Renal cortical epithelial cell (primary cell): Measurements from ENCODE around the gene TIGD2. TPM values are rescaled to one million over a fixed set of nuclear protein-coding genes. Genes with fewer than 3 reads are reported as not detected.
"Not testable (repeated sequence)": the region's sequence is repeated elsewhere in the genome, so short reads cannot be mapped to it uniquely, and the experiment has no call there.

Source experiments
- DNase-seq: peaks from one replicate; pipeline ENCODE4 v3.0.0-alpha.2; 2011; ENCODE audit warnings: low read depth
- total RNA-seq: library from RNA; depleted of rRNA; stranded (reverse); fragments of >200 nt; gene quantifications from 2 replicates; pipeline ENCODE4 v1.2.3, GENCODE V29; 2014

TIGD2 gene
- total RNA-seq, 1 donor from 2014 or later, result 11.1 TPM

DNA sequence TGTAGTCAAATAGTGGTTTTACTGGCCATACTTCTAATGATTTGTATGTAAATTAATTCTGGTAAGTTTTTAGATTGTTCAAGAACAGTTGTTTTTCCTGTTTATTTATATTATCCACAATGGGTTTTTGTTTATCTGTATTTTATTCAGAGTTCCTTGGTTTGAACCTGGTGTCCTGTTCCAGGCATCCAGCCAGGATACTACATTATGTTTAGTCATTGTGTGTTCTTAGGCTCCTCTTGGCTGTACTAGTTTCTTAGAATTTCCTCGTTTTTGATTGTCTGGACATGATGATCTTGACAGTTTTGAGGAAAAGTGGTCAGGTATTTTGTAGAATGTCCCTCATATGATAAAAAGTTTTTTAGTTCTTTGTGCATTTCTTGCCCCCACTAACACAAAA lies 7.8 kb downstream of the TIGD2 start:
- DNase-seq, result peak; percentile 21

DNA sequence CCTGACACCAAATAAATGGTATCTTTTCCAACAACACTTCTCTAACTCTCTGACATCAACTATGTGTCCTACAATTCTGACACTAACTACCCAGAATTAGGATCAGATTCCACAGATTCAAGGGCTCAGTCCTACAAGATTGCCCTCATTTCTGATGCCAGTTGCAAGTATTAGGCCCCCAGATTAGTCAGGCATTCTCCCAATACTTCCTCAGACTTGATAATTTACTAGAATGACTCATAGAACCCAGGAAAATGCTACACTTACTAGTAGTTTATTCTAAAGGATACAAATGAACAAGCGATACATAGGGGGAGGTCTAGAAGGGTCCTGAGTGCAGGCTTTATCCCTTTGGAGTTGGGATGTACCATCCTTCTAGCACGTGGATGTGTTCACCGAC lies 8.5 kb downstream of the TIGD2 start:
- DNase-seq, result peak; percentile 71

DNA sequence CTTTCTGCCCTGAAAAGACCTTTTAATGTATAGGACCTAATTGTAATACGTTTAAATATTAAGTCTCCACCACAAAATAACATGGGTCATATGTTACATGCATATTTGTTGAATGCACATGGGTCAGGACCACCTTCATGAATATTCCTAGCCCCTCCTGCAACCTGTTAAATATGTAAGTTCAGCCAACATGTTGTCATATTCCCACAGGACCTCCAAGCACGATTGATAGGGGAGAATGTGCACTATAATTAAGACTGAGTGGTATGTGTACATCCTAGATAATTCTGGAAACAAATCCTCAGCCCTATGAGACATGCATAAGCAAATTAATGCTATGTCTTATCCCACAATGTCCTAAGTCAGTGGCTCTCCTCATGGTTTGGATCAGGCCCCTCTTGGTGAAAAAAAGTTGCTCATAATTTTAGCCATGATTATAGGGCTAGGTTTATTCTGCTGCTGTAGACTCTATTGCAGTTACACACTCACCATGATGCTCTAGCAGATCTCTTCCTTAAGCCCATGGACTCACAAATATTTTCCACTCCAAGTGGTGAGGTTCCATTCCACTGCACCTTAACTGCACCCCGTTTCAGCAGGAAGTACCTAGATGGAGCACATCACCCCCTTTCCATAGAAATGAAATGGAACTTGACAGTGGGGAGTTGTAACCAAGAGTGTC lies 10.2 kb downstream of the TIGD2 start:
- no peak for DNase-seq

DNA sequence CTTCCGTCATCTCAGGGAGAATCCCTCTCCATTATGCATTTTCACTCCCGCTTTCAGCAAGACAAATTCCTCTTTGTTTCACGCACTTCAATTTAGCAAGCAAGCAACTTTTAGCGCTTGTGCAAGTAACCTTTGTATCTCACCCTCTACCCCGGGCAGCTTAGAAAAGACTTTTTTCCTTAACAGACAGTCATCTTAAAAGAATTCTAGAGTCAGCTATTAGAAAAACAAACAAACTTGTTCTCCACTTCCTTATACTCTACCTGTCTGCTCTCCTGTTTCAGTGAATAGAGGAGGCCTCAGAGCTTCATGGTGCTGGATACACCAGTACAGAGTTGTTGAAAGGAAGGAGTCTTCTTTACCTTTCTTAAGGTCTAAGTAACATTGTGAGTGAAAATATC lies 12.1 kb downstream of the TIGD2 start:
- DNase-seq, result peak; percentile 94

DNA sequence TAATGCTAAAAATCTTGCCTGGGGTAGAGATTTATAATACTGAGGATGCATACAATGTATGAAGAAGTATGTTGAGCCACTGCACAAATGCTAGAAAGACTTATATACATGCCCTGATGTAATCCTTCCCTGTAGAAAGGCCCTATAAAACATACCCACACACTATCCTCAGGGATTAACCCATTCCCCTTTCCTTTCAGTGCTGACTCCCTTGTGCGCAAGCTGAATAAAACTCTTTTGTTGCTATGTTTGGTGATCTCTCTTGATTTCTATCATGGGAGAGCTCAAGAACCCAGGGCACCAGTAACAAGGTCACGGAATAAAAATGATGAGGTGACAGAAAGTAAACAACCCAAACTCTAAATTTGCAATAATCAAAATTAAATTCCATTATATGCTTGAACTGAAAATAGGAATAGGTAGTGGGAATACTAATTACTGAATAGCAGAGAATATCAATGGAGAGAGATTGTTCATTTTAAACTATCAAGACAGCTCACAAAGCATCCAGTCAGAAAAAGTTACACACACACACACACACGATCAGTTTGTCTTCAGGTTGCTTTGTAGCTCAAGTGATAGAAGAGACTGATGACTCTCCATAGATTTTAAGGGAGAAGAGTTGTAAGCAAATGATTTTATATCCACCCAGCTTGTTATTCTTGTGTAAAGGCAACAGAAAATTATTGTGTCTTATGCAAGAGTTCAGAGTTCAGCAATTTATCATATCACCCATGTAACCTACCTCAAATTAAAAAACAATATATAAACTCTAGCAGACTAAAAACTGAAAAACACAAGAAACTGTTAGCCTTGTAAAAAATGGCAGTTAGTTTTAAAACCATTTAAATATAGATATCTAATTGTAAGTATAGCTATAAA lies 14.8 kb downstream of the TIGD2 start:
- DNase-seq, result no peak

DNA sequence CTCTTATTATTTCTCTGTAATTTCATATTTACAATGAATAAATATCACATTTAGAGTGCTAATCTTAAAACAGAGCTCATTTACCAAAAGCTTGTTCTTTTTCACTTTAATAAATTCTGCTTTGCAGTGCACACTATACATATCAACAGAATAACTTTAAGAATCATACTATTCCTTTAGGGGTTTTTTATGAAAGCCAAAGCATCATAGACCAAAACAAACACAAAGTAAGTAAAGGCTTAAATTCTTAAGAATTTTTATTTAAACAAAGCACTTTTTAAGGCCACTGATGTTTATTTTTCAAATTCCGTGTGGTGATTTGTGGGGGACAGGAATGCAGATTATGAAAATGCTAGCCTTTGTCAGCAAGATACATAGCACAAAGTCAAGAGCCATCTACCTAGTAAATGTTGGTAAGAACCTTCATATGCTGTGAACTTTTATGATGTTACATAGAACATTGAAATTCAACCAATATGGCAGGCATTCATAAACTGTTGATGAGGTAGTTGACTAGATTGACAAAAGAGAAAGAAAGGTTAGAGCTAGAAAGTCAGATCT lies 17.8 kb downstream of the TIGD2 start:
- no peak for DNase-seq

DNA sequence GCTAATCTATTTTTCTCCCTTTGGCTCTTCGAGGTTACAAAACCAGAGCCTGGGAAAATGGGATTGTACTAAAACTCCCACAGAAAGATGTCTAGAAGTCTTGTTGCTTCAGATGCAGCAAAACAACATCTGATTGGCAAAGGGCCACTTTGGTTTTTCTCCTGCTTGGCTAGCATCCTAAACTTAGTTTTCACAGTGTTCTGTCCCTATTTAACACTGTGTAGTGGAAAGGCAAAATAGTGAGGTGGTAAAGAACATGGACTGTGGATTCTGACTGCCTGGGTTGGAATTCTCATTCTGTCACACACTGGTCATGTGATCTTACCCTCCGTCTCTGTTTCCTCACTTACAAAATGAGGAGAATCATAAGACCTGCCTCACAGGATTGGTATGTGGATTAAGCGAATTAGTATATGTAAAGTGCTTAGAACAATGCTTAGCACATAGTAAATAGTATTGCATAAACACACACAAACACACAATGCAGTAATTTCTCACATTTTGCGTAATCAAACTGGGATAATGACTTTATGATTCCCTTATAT lies 23.5 kb downstream of the TIGD2 start:
- DNase-seq, result peak; percentile 96

DNA sequence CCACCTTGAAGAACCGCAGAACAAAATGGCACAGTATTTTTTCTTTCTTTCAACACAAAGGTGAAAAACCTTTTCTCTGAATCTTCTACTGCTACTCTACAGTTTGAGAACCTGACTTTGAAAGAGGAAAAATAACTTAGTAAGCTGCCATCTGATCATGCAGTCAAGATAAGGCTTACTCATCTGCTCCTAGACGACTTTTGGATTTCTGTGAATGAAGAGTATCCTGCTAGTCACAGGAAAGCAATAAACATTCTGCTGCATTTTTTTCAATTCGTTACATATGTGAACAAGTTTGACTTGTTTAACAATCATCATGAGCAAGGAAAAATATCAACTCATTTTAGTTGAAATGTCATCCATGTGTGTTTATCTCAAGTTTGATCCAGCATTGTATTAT lies 25.2 kb downstream of the TIGD2 start:
- DNase-seq, result peak; percentile 18

DNA sequence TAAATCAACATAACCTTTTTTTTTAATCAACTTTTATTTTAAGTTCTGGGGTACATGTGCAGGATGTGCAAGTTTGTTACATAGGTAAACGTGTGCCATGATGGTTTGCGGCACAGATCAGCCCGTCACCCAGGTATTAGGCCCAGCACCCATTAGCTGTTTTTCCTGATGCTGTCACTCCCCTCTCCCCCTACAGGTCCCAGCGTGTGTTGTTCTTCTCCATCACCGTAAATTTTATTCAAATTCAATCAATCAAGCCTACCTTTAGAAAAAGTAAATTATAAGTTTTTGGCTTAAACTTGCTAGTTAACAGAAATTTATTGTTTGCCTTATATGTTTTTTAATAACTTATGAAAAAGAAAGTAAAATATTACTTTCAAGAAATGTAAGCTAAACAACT lies 25.9 kb downstream of the TIGD2 start:
- no peak for DNase-seq

DNA sequence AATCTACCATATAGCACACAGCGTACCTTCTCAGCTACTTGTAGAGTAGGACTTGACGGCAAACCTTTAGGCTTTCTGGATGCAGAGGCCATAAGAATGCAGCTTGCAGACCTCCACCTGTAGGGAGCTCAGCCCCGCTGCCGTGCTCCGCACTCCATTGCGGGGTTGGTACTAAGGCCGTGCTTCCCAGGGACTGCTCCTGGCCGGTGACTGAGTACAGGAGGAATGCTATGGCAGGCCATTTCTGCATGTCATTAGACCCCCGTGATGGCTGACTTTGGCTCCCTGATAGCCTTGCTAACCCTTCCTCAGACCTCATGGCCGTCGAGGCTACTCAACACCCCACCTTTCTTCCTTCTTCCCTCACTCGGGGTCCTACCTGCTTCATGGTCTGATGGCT lies 26.4 kb downstream of the TIGD2 start:
- no peak for DNase-seq

DNA sequence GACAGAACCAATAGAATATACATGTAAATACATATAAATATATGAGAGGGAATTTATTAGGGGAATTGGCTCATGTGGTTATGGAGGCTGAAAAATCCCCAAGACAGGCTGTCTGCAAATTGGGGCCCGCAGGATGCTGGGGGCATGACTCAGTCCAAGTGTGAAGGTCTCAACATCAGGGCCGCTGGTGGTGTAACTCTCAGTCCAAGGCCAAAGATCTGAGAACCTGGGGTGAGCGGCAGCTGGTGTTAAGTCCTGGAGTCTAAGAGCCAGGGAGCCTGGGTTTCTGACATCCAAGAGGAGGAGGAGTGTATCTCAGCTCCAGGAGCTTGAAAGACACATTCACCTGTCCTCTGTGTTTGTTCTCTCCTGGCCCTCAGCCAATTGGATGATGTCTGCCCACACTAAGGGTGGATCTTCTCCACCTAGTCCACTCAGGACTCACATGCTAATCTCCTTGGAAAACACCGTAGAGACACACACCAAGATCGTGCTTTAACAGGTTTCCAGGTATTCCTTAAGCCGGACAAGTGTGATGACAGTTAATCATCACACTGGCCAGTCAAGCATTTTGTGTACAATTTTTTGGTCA lies 28.9 kb downstream of the TIGD2 start:
- no peak for DNase-seq

DNA sequence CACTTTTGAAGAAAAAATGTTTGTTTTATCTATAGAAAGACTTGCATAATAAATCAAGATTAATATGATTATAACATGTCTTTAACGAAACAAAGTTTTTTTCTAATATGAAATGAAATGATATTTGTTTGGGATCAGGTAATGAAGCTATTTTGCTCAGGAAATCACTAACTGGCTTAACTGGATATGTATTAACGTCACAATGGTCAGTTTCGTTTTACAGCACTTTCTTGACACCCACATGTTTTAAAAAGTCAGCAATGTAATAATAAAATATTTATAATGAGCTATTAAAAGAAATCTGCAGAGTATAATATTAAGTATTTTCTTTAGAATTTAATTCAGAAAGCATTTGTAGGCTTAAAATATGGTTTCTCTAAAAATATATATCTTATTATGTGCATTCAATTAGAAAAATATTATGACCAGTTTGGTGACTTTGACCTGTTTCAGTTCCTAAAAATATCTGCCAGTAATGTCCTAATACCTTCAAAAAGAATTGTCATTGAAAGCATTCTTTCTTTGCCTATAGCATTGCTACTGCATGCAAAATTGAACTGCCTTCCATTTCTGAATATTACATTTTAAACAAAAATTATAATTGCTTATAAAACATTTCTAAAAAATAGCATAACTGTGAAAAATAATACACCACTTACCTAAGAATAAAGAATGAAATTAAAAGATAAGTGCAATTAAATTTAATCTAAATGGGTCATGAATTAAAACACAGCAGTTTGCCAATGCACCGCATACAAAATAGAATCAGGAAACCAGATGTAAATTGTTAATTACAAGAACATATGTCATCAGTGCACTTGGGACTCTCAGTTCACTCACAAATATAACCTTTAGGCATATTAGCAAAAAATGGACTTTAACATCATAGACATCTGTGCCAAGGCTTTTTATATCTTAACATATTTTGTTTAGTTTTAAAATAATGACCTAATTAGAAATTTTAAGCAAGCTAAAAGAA lies 31.6 kb downstream of the TIGD2 start:
- DNase-seq, result no peak

DNA sequence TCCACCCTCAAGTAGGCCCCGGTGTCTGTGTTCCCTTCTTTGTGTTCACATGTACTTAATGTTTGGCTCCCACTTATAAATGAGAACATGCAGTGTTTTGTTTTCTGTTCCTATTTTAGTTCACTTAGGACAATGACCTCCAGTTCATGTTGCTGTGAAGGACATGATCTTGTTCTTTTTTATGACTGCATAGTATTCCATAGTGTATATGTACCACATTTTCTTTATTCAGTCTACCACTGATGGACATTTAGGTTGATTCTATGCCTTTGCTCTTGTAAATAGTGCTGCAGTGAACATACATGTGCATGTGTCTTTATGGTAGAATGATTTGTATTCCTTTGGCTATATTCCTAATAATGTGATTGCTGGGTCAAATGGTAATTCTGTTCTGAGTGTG lies 33.3 kb downstream of the TIGD2 start:
- DNase-seq, result not testable (repeated sequence)

DNA sequence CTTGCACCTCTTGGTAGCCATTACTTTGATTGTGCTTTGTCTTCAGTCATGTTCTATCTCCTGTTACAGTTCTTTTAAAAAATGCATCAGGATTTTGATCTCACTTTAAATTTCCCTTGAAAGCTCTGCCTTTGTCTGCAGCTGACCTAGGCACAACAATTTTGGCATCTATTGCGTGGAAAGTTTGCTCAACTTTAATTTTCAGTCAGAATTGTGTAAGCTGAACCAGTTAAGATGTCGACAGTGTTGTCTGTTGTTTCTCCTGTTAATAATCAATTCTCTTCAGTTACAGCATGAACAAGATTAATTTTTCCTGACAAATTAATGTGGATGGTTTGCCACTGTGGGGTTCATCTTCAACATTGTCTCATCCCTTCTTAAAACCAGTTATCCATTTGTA lies 34.9 kb downstream of the TIGD2 start:
- no peak for DNase-seq

DNA sequence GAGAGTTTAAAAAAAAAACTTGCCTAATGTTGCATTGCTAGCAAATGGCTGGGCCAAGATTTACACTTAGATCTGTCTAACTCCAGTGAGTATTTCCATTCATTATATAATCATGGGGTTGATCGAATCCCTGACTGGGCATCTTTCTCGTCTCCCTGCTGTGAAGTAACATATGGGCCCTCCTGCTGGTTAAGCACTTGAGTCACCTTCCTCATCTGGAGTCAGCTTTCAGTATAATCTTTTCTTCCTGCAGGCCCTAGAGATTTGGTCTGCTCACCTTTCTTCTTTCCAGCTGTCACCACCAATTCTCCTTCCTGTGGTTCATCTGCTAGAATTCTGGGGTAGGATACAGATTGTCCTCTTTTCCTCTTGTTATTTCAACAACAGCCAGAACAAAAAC lies 41.6 kb downstream of the TIGD2 start:
- no peak for DNase-seq

DNA sequence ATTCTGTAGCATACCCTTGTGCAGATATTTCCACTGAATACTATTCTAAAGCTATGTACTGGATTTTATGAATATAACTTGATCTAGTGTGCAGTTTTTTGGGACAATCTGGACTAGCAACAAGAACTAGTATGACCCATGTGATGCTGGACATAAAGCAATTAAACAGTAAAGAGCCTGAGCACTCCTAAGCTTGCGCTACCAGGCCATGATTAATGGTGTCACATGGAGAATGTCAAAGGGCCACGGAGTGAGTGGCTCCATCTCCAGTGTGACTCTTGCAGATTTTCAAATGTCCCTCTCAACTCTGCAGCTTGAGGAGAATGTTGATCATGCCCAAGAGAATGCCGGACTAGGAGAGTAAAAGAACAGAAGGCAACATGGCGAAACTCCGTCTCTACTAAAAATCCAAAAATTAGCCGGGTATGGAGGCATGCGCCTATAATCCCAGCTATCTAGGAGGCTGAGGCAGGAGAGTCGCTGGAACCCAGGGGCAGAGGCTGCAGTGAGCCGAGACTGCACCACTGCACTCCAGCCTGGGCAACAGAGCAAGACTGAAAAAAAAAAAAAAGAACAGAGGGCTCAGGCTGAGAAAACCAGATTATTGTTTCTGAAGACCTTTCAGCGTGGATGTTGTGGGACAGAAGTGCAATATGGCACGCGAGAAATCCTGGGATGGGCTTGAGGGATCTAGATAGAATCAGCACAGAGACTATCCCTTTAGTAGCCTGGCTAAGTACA lies 45.0 kb downstream of the TIGD2 start:
- no peak for DNase-seq

DNA sequence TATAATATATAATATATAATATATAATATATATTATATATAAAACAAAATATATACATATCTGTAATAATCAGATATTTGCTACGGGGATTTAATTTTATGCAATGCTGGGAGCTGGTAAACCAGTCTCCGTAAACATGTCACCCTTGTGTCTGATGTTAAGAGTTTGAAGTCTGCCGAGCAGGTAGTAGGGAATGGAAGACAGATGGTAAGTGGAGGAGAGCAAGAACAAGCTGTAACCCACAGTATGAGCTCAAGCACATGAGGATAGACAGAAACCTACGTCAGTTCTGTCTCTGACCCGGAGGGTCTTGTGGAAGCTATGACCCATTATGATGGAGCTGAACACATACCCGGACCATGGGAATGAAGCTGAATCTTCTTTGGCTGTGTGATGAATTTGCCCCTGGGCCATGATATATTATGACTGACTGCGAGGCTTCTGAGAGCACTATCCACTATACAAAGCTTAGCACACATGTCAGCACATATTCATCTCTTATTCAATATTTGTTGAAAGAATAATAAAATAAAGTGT lies 46.2 kb downstream of the TIGD2 start:
- no peak for DNase-seq

DNA sequence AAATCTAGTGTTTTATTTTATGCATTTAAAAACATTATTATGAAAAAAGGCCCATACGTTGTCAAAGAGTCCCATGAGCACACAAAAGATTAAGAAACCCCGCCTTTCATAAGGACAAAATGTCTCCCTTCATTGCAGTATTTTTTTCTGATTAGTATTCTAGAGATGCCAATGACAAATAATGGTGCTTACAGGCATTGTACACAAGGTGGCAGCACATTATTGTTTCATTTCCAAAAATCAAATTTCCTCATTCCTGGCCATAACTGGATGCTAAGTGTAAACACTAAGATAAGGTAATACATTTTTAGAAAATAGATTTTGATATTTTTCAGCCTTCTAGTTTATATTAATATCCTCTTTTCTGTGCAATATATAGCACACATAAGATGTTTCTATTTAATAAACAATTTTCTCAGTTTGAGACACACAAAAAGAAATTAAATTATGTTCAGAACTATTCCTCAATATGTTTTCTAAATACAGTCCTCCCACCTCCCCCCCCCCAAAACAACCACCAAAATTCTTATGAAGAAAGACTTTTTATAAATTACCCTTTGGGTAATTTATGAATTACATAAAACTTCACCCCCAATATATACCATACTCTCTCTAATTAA lies 47.7 kb downstream of the TIGD2 start:
- peak; percentile 55 for DNase-seq

DNA sequence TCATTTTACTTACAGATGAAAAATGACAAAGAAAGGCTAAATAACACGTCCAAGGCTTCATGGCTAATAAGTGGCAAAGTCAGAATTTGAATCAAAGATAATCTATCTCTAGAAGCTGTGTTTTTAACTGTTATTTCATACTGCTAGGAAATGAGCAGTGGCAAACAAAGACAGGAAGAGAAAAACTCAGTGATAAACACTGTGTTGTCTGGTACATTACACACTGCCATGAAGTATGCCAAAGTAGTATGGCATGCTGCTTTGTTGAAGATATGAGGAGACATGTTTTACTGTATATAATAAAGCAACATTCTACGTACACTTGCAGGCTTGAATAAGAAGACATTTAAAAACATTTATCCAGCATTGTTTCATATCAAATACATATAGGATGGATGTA lies 49.5 kb downstream of the TIGD2 start:
- DNase-seq, result no peak

DNA sequence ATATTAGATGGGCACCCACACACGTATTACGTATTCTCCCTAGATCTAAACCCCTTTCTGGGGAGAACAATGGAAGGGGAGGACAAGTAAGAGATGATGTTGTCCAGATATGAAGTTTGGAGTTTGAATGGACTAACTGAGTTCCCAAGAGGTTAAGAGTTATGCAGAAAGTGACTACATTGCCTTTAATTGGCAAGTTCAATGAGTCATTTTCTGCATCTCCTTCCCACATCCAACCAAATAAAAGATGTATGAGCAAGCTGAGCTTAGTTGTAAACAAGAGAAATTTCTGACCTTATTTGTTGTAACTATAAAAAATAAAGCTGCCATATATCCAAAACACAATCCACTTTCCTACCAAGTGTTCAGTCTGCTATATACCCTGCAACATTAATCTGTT lies 50.5 kb downstream of the TIGD2 start:
- DNase-seq, result peak; percentile 62
